ENCODE data around the gene NPR2. TPM values are rescaled to one million over a fixed set of nuclear protein-coding genes. Genes with fewer than 3 reads are reported as not detected.

NPR2 gene
- total RNA-seq, 1 experiment from 2014 or later: 40.5 TPM

DNA sequence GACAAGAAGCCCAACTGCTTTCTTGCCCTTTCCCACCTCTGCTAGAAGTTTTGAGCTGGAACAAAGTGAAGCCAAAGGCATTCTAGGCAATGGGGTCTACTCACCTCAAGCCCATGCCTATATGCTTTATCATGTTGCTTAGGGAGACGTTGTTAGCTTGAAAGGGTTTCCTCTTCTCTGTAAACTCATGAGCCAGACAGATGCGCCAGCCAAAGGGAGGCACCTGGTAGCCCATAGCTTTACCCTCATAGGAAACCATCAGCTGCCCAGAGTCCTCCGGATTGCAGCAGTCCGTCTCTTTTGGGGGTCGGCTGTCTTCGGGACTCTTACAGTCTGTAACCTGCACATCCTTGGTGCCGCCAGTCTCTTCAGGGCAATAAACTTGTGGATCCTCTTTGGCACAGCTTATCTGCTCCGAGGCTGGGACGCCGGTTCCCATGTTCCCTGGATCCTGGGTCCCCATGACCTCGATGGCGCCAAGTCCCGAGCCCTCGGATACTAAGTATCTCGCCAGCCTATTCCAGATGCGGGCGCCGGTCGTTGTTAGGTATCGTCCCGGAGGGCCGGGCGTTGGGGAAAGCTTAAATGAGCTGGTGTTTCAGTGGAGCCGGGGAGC lies 43.0 kb upstream of the NPR2 start:
- no TSS peak for BruUV-seq (replicated peaks)
- H3K9me3 Mint-ChIP-seq (ENCODE audit: unreplicated experiment): no peaks in the 10 kb centered on the region
- Histone ChIP-seq H3K27me3 (replicated peaks; ENCODE audit: control insufficient read depth, insufficient read depth, low read length) (no peaks in the 10 kb centered on the region), H3K4me3 (ENCODE audit: low read depth, low read length) (peak overlapping the region; percentile 89), H3K4me1 (peaks cover 23% of the 10 kb centered on the region), H3K9me3 (no peaks in the 10 kb centered on the region), H3K36me3 (ENCODE audit: control insufficient read depth, insufficient read depth, low read length) (peaks cover 8% of the 10 kb centered on the region)
- TF ChIP-seq, protein P1, sequence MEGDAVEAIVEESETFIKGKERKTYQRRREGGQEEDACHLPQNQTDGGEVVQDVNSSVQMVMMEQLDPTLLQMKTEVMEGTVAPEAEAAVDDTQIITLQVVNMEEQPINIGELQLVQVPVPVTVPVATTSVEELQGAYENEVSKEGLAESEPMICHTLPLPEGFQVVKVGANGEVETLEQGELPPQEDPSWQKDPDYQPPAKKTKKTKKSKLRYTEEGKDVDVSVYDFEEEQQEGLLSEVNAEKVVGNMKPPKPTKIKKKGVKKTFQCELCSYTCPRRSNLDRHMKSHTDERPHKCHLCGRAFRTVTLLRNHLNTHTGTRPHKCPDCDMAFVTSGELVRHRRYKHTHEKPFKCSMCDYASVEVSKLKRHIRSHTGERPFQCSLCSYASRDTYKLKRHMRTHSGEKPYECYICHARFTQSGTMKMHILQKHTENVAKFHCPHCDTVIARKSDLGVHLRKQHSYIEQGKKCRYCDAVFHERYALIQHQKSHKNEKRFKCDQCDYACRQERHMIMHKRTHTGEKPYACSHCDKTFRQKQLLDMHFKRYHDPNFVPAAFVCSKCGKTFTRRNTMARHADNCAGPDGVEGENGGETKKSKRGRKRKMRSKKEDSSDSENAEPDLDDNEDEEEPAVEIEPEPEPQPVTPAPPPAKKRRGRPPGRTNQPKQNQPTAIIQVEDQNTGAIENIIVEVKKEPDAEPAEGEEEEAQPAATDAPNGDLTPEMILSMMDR (IDR thresholded peaks at IDR 0.05; ENCODE audit: insufficient read depth in 1 of 2, low read depth in 1 of 2, low read length in 1 of 2, severe bottlenecking in 1 of 2, unreplicated experiment in 1 of 2): no peak
- POLR2A ChIA-PET: interaction anchor here (0.5 to 4.1 kb wide), 12 partner anchors 9 to 259 kb away, joined by 3 to 41 read pairs (median 5); partner anchors contain the start of genes CCDC107, CREB3, HINT2 and RMRP
- intact Hi-C loops (cut with micrococcal nuclease; ENCODE audit: unreplicated experiment): loop anchor here (2.0 to 5.0 kb wide), 2 partner anchors 16 to 69 kb away; partner anchors contain the start of genes CREB3, HINT2 and TLN1
- H3K36me3 Mint-ChIP-seq (ENCODE audit: insufficient read depth, unreplicated experiment): peaks cover 49% of the 10 kb centered on the region
- CTCF ChIA-PET: interaction anchor here (1.0 to 3.4 kb wide), 8 partner anchors 10 to 90 kb away, joined by 3 to 21 read pairs (median 8); partner anchors contain the start of genes CCDC107, CREB3, RMRP and TLN1
- H3K4me1 Mint-ChIP-seq (ENCODE audit: low read depth, unreplicated experiment): peaks cover 22% of the 10 kb centered on the region
- no peak for DNase-seq
- peak overlapping the region; percentile 86 for H3K4me3 Mint-ChIP-seq (ENCODE audit: unreplicated experiment)
- peak overlapping the region; percentile 85 for H3K27ac Mint-ChIP-seq (ENCODE audit: unreplicated experiment)
- no peaks in the 10 kb centered on the region for H3K27me3 Mint-ChIP-seq (ENCODE audit: insufficient read depth, unreplicated experiment)

DNA sequence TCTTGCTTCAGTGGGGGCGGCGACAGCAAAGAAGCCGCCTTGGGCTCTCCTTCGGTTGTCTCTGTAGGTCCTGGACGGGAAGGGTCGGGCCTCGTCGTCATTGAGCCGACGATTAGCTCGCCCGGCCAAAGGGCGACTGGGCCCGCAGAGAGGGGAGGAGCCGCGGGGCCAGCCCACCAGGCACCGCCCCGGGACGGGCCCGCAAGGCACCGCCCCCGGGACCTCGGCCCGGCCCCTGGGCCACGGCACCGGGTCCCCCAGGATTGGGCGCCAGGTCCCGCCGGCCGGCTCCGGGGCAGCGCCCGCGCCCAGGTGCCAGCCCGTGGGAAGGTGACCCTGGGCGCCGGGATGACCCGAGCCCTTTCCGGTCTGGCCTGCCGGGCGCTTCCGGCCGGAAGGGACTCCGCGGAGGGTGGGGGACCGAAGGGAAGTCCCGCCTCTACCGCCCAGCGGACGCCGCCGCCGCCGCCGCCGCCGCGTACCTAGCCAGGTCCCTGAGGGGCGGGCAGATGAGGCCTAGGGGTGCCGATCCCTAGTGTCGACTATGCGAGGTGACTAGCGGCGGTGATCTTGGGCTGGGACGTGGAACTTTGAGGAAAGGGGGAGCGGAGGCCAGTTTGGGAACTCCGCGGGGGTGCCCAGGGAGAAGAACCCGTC lies 42.4 kb upstream of the NPR2 start, which contains the start of the genes GBA2 and RGP1:
TSS of gene GBA2 (minus strand) at position 371 of the 657 bp plus-strand sequence. CDS start 524 bp downstream, outside the sequence.
TSS of gene RGP1 (plus strand) at position 430 of the 657 bp plus-strand sequence. CDS start 469 bp downstream, outside the sequence.
- Histone ChIP-seq H3K4me3 (ENCODE audit: low read depth, low read length) (peak within 1 kb of the TSS; percentile 89), H3K27me3 (replicated peaks; ENCODE audit: control insufficient read depth, insufficient read depth, low read length) (no peaks in the 10 kb centered on the region), H3K4me1 (peaks cover 23% of the 10 kb centered on the region), H3K36me3 (ENCODE audit: control insufficient read depth, insufficient read depth, low read length) (peaks cover 8% of the 10 kb centered on the region), H3K9me3 (no peaks in the 10 kb centered on the region)
- peaks cover 22% of the 10 kb centered on the region for H3K4me1 Mint-ChIP-seq (ENCODE audit: low read depth, unreplicated experiment)
- peak; percentile 89 to 90 for DNase-seq
- CTCF ChIA-PET: interaction anchor here (1.0 to 3.4 kb wide), 9 partner anchors 11 to 91 kb away, joined by 3 to 21 read pairs (median 7); partner anchors contain the start of genes CCDC107, CREB3, RMRP and TLN1
- TF ChIP-seq, protein P1 (IDR thresholded peaks at IDR 0.05; ENCODE audit: insufficient read depth in 1 of 2, low read depth in 1 of 2, low read length in 1 of 2, severe bottlenecking in 1 of 2, unreplicated experiment in 1 of 2): no peak
- H3K9me3 Mint-ChIP-seq (ENCODE audit: unreplicated experiment): no peaks in the 10 kb centered on the region
- H3K4me3 Mint-ChIP-seq (ENCODE audit: unreplicated experiment): peak within 1 kb of the TSS; percentile 86
- no TSS peak for BruUV-seq (replicated peaks)
- POLR2A ChIA-PET: interaction anchor here (0.6 to 4.1 kb wide), 13 partner anchors 10 to 677 kb away, joined by 3 to 41 read pairs (median 4); partner anchors contain the start of genes CCDC107, CREB3, HINT2 and RMRP
- H3K36me3 Mint-ChIP-seq (ENCODE audit: insufficient read depth, unreplicated experiment): peaks cover 42% of the 10 kb centered on the region
- intact Hi-C loops (cut with micrococcal nuclease; ENCODE audit: unreplicated experiment): loop anchor here (2.0 to 5.0 kb wide), 2 partner anchors 16 to 68 kb away; partner anchors contain the start of genes CREB3, HINT2 and TLN1
- no peaks in the 10 kb centered on the region for H3K27me3 Mint-ChIP-seq (ENCODE audit: insufficient read depth, unreplicated experiment)
- H3K27ac Mint-ChIP-seq (ENCODE audit: unreplicated experiment): peak within 1 kb of the TSS; percentile 85

Data from Caco-2 (cell line).